A549 (cell line): ENCODE data around the gene DNAJB6. TPM values are rescaled to one million over a fixed set of nuclear protein-coding genes. Genes with fewer than 3 reads are reported as not detected.

Source experiments
- ATAC-seq, 2 experiments: fragments of 200-7000 bp in 1 of 2; fragments of >200 bp in 1 of 2; cut with Nextera tagmentation in 1 of 2; cut with Tn5 transposase in 1 of 2; 3 replicates each; pipeline versions ENCODE4 v1.8.0 to v1.9.1; 2018 to 2020; ENCODE audit warnings: mild to moderate bottlenecking in 1 of 2, moderate library complexity in 1 of 2
- CTCF ChIA-PET: fragments of 300-600 bp; sonication (Branson Sonifier 250); formaldehyde crosslinking; extraction: SDS; loops from one replicate; lab custom pipeline; 2021; ENCODE audit warnings: antibody characterized with exemption, inconsistent platforms; lab: Yijun Ruan, JAX
- POLR2A ChIA-PET: fragments of 350-600 bp; formaldehyde crosslinking; extraction: SDS; loops from one replicate; lab custom pipeline; 2021; ENCODE audit warnings: antibody characterized with exemption, inconsistent platforms; lab: Yijun Ruan, JAX
- DNase-seq, 2 experiments: peaks; one replicate each; pipeline versions ENCODE4 v3.0.0 to v3.0.0-alpha.2; 2011 to 2016; ENCODE audit warnings: low read depth in 1 of 2, low spot score in 1 of 2
- FAIRE-seq: peaks from 2 replicates; lab custom pipeline; 2011; peaks lifted over from hg19 to GRCh38; lab: Jason Lieb, UNC
- H3K27ac ChIP-seq, 2 experiments: fragments of >200 bp; sonication (Bioruptor Twin); formaldehyde crosslinking; 3 replicates each; pipeline ENCODE4 v1.5.1; 2016 to 2017
- H3K4me1 ChIP-seq: fragments of >200 bp; sonication (Bioruptor Twin); formaldehyde crosslinking; 3 replicates; pipeline ENCODE4 v1.6.1; 2016
- H3K4me2 ChIP-seq: fragments of >200 bp; sonication (Bioruptor Twin); formaldehyde crosslinking; 3 replicates; pipeline ENCODE4 v1.6.1; 2016
- H3K4me3 ChIP-seq: fragments of >200 bp; sonication (Bioruptor Twin); formaldehyde crosslinking; 3 replicates; pipeline ENCODE4 v1.5.1; 2016
- H3K9me3 ChIP-seq: fragments of >200 bp; sonication (Bioruptor Twin); formaldehyde crosslinking; 3 replicates; pipeline ENCODE4 v1.6.1; 2016
- BCL3 ChIP-seq: fragments of >200 bp; sonication (Bioruptor Twin); formaldehyde crosslinking; IDR thresholded peaks from 3 replicates; pipeline ENCODE4 v1.6.1; 2016
- BHLHE40 ChIP-seq: IDR thresholded peaks from 2 replicates; pipeline ENCODE4 v1.6.1; 2012; ENCODE audit warnings: low read depth, low read length, inconsistent platforms
- CBX2 ChIP-seq: fragments of 200-600 bp; sonication (generic); IDR thresholded peaks from 2 replicates; pipeline ENCODE4 v1.6.1; 2016; ENCODE audit warnings: low read depth, mild to moderate bottlenecking, borderline replicate concordance
- CHD2 ChIP-seq: fragments of 150-350 bp; IDR thresholded peaks from 2 replicates; pipeline ENCODE4 v1.6.1; 2014; ENCODE audit warnings: low read length; ENCODE audit not compliant: partially characterized antibody
- CTCF ChIP-seq: fragments of >200 bp; sonication (Bioruptor Twin); formaldehyde crosslinking; IDR thresholded peaks from 3 replicates; pipeline ENCODE4 v1.5.1; 2016
- E2F6 ChIP-seq: IDR thresholded peaks from 2 replicates; pipeline ENCODE4 v1.6.1; 2012; ENCODE audit warnings: low read depth, borderline replicate concordance
- EHF ChIP-seq: fragments of 250-450 bp; sonication (Bioruptor Pico); IDR thresholded peaks from 2 replicates; pipeline ENCODE4 v1.5.0; 2020; ENCODE audit warnings: mild to moderate bottlenecking
- EHMT2 ChIP-seq: fragments of 200-600 bp; sonication (generic); IDR thresholded peaks from 2 replicates; pipeline ENCODE4 v1.6.1; 2016; ENCODE audit warnings: antibody characterized with exemption, low read depth, mild to moderate bottlenecking, moderate library complexity
- ELK1 ChIP-seq: fragments of 150-350 bp; IDR thresholded peaks from 2 replicates; pipeline ENCODE4 v1.6.1; 2014; ENCODE audit warnings: low read depth, mild to moderate bottlenecking, low read length
- HES2 ChIP-seq: fragments of >200 bp; sonication (Bioruptor Twin); formaldehyde crosslinking; IDR thresholded peaks from 2 replicates; pipeline ENCODE4 v1.6.1; 2016
- HMGXB4 ChIP-seq: fragments of 250-450 bp; sonication (Bioruptor Pico); IDR thresholded peaks from 2 replicates; pipeline ENCODE4 v1.5.0; 2021; ENCODE audit warnings: mild to moderate bottlenecking, moderate library complexity, borderline replicate concordance
- HOXA7 ChIP-seq: fragments of 250-450 bp; sonication (Bioruptor Pico); IDR thresholded peaks from 2 replicates; pipeline ENCODE4 v1.5.0; 2020; ENCODE audit warnings: mild to moderate bottlenecking, moderate library complexity
- HOXB13 ChIP-seq: fragments of 250-450 bp; sonication (Bioruptor Pico); IDR thresholded peaks from 2 replicates; pipeline ENCODE4 v1.5.0; 2020; ENCODE audit warnings: low read depth, mild to moderate bottlenecking, moderate library complexity
- HOXB5 ChIP-seq: fragments of 250-450 bp; sonication (Bioruptor Pico); IDR thresholded peaks from 2 replicates; pipeline ENCODE4 v1.5.0; 2020; ENCODE audit warnings: mild to moderate bottlenecking, moderate library complexity
- JUN ChIP-seq, 2 experiments: fragments of >200 bp; sonication (Bioruptor Twin); formaldehyde crosslinking; IDR thresholded peaks; 2 replicates in 1 of 2; 3 replicates in 1 of 2; pipeline ENCODE4 v1.6.1; 2016 to 2017
- JUNB ChIP-seq: fragments of >200 bp; sonication (Bioruptor Twin); formaldehyde crosslinking; IDR thresholded peaks from 2 replicates; pipeline ENCODE4 v1.6.1; 2016
- MAX ChIP-seq: IDR thresholded peaks from 2 replicates; pipeline ENCODE4 v1.6.1; 2012
- MYC ChIP-seq: IDR thresholded peaks from 2 replicates; pipeline ENCODE4 v1.6.1; 2012; ENCODE audit warnings: mild to moderate bottlenecking, inconsistent platforms, low read length, improper control_type of control experiment, borderline replicate concordance
- NPAS2 ChIP-seq: fragments of 250-450 bp; sonication (Bioruptor Pico); IDR thresholded peaks from 2 replicates; pipeline ENCODE4 v1.8.0; 2022; ENCODE audit warnings: mild to moderate bottlenecking, moderate library complexity, borderline replicate concordance
- PBX3 ChIP-seq: IDR thresholded peaks from 2 replicates; pipeline ENCODE4 v1.6.1; 2012
- POLR2A ChIP-seq: IDR thresholded peaks from 2 replicates; pipeline ENCODE4 v1.6.1; 2012; ENCODE audit warnings: mild to moderate bottlenecking, low read length
- POLR2AphosphoS2 ChIP-seq: conservative IDR thresholded peaks from 2 replicates; pipeline ENCODE4 v1.6.1; 2012; ENCODE audit warnings: low read length, improper control_type of control experiment, inconsistent platforms
- RARB ChIP-seq: fragments of 250-450 bp; sonication (Bioruptor Pico); IDR thresholded peaks from 2 replicates; pipeline ENCODE4 v1.8.0; 2021; ENCODE audit warnings: mild to moderate bottlenecking, moderate library complexity
- SREBF2 ChIP-seq: fragments of 450-650 bp; IDR thresholded peaks from 2 replicates; pipeline ENCODE4 v1.6.1; 2014; ENCODE audit warnings: mild to moderate bottlenecking, moderate library complexity
- TFCP2L1 ChIP-seq: fragments of 250-450 bp; sonication (Bioruptor Pico); IDR thresholded peaks from 2 replicates; pipeline ENCODE4 v1.5.0; 2021; ENCODE audit warnings: mild to moderate bottlenecking
- TP53 ChIP-seq: fragments of 250-450 bp; sonication (Bioruptor Pico); IDR thresholded peaks from 2 replicates; pipeline ENCODE4 v1.5.0; 2021; ENCODE audit warnings: mild to moderate bottlenecking, moderate library complexity
- WGBS: methylation state at CpG from one replicate; pipeline ENCODE4 v1.1.6; 2017; ENCODE audit errors: missing lambda C conversion rate; 5-methylcytosine and 5-hydroxymethylcytosine counted together
- polyA plus RNA-seq, 4 experiments: library from polyadenylated mRNA; depleted of rRNA in 3 of 4; stranded (reverse); fragments of >200 nt; fragmentation: RNase III in 1 of 4; extraction: RNeasy Plus Mini Kit Qiagen cat#74134 plus additional on column Dnase treatment in 1 of 4; gene quantifications; 2 replicates in 3 of 4; 3 replicates in 1 of 4; pipeline ENCODE4 v1.2.3, GENCODE V29; 2011 to 2017

DNAJB6 gene
- polyA plus RNA-seq, 2 of the 4 experiments (the other 2 are of a cell fraction): 117 to 136 TPM

- WGBS: 51% methylated on average over 8 of the region's 9 CpGs
- ATAC-seq (no peak), DNase-seq (no peak), FAIRE-seq (no peak)
- ChIA-PET CTCF (interaction anchor here (0.7 kb wide), 1 partner anchor 17 kb away, joined by 3 read pairs; no protein-coding TSS in a partner anchor), POLR2A (no interaction called here)
- H3K9me3 ChIP-seq: 0 out of 3 replicates have a peak, but pooled peaks cover 4% of the 10 kb centered on the region
- no peak overlapping the region for H3K4me3 ChIP-seq
- TF ChIP-seq CBX2: no peak
- TF ChIP-seq PBX3: no peak
- no peak for TF ChIP-seq JUNB
- no peak for TF ChIP-seq SREBF2
- TF ChIP-seq CHD2: no peak
- TF ChIP-seq EHF (CRISPR knock-in tag): no peak
- TF ChIP-seq HOXB13 (CRISPR knock-in tag): no peak
- no peak for TF ChIP-seq HOXA7 (CRISPR knock-in tag)
- no peak for TF ChIP-seq RARB (CRISPR knock-in tag)
- no peak for TF ChIP-seq JUN (IDR thresholded peaks at IDR 0.05)
- no peak for TF ChIP-seq HMGXB4 (CRISPR knock-in tag)
- TF ChIP-seq E2F6: no peak
- no peak for TF ChIP-seq POLR2AphosphoS2
- TF ChIP-seq POLR2A: no peak
- TF ChIP-seq NPAS2: no peak
- TF ChIP-seq HOXB5 (CRISPR knock-in tag): no peak
- TF ChIP-seq MYC: no peak
- TF ChIP-seq TP53: no peak
- no peak for TF ChIP-seq EHMT2
- TF ChIP-seq HES2: no peak
- no peak overlapping the region for H3K27ac ChIP-seq
- H3K4me2 ChIP-seq: no peak overlapping the region
- no peaks in the 10 kb centered on the region for H3K4me1 ChIP-seq
These were observed 121.4 kb downstream of the DNAJB6 start for GRCh38 chr7:157458254-157458633.

GRCh38 chr7:157459966-157460365, 123.2 kb downstream of the DNAJB6 start:
- no peak for DNase-seq
- TF ChIP-seq CTCF (no peak), BCL3 (no peak), BHLHE40 (no peak), TFCP2L1 (no peak), ELK1 (no peak), MAX (no peak)
- H3K4me2 ChIP-seq: no peak overlapping the region
- no peak overlapping the region for H3K4me3 ChIP-seq
- H3K27ac ChIP-seq: no peak overlapping the region
- FAIRE-seq: no peak
- ChIA-PET POLR2A (no interaction called here), CTCF (interaction anchor here (0.7 kb wide), 2 partner anchors 26 to 27 kb away, joined by 3 to 4 read pairs; no protein-coding TSS in a partner anchor)
- ATAC-seq: no peak
- WGBS: 83% methylated on average over 11 of the region's 11 CpGs
- no peaks in the 10 kb centered on the region for H3K4me1 ChIP-seq
- H3K9me3 ChIP-seq: 0 out of 3 replicates have a peak, but pooled peaks cover 4% of the 10 kb centered on the region
